ENCODE results near the gene ZNG1F.
A peak's percentile ranks its signal among the peaks of the same experiment; 100 is the strongest.
"Not testable (repeated sequence)": the region's sequence is repeated elsewhere in the genome, so short reads cannot be mapped to it uniquely, and the experiment has no call there.

ZNG1F gene

GRCh38 chr9:41189217-41189616, at the start of gene ZNG1F:
Gene ZNG1F (minus strand): TSS chr9:41189317. CDS start chr9:41189258, 59 bp downstream.
- DNase-seq (ENCODE audit: low spot score in 2 of 2); H3K36me3 ChIP-seq (replicated peaks); in situ Hi-C loops (cut with MboI; ENCODE audit: low sequenced_read_pairs); H3K9me3 ChIP-seq; H3K4me3 ChIP-seq; H3K27me3 ChIP-seq (ENCODE audit: low read depth); H3K4me1 ChIP-seq: not testable (repeated sequence)

GRCh38 chr9:41237110-41237749, 48.1 kb upstream of the ZNG1F start:
- H3K4me3 ChIP-seq; H3K27me3 ChIP-seq (ENCODE audit: low read depth); H3K4me1 ChIP-seq; H3K36me3 ChIP-seq (replicated peaks); in situ Hi-C loops (cut with MboI; ENCODE audit: low sequenced_read_pairs); H3K9me3 ChIP-seq: not testable (repeated sequence)
- peak in 1 of 2 experiments; percentile 50 for DNase-seq (ENCODE audit: low spot score in 2 of 2)

GRCh38 chr9:41236486-41237109, 47.5 kb upstream of the ZNG1F start:
- H3K4me1 ChIP-seq; H3K9me3 ChIP-seq; H3K36me3 ChIP-seq (replicated peaks); DNase-seq (ENCODE audit: low spot score in 2 of 2); H3K4me3 ChIP-seq; H3K27me3 ChIP-seq (ENCODE audit: low read depth); in situ Hi-C loops (cut with MboI; ENCODE audit: low sequenced_read_pairs): not testable (repeated sequence)

- peak in 1 of 2 experiments; percentile 8 for DNase-seq (ENCODE audit: low spot score in 2 of 2)
- H3K4me3 ChIP-seq; H3K9me3 ChIP-seq; H3K4me1 ChIP-seq; in situ Hi-C loops (cut with MboI; ENCODE audit: low sequenced_read_pairs); H3K36me3 ChIP-seq (replicated peaks); H3K27me3 ChIP-seq (ENCODE audit: low read depth): not testable (repeated sequence)
Measured at GRCh38 chr9:41234811-41235805, 46.0 kb upstream of the ZNG1F start.

- H3K4me1 ChIP-seq; in situ Hi-C loops (cut with MboI; ENCODE audit: low sequenced_read_pairs); H3K4me3 ChIP-seq; H3K9me3 ChIP-seq; DNase-seq (ENCODE audit: low spot score in 2 of 2); H3K27me3 ChIP-seq (ENCODE audit: low read depth); H3K36me3 ChIP-seq (replicated peaks): not testable (repeated sequence)
Measured at GRCh38 chr9:41234221-41234620, 45.1 kb upstream of the ZNG1F start.

- H3K9me3 ChIP-seq; H3K27me3 ChIP-seq (ENCODE audit: low read depth); H3K36me3 ChIP-seq (replicated peaks); H3K4me3 ChIP-seq; H3K4me1 ChIP-seq; in situ Hi-C loops (cut with MboI; ENCODE audit: low sequenced_read_pairs): not testable (repeated sequence)
- DNase-seq (ENCODE audit: low spot score in 2 of 2): peak in 1 of 2 experiments; percentile 10
Measured at GRCh38 chr9:41232326-41232725, 43.2 kb upstream of the ZNG1F start.

GRCh38 chr9:41230418-41230817, 41.3 kb upstream of the ZNG1F start:
- H3K36me3 ChIP-seq (replicated peaks); H3K4me3 ChIP-seq; in situ Hi-C loops (cut with MboI; ENCODE audit: low sequenced_read_pairs); H3K4me1 ChIP-seq; H3K9me3 ChIP-seq; H3K27me3 ChIP-seq (ENCODE audit: low read depth): not testable (repeated sequence)
- peak; percentile 2 to 15 for DNase-seq (ENCODE audit: low spot score in 2 of 2)

GRCh38 chr9:41229408-41230401, 40.6 kb upstream of the ZNG1F start:
- H3K4me1 ChIP-seq: no peaks in the 10 kb centered on the region
- H3K4me3 ChIP-seq: no peak overlapping the region
- H3K27me3 ChIP-seq (ENCODE audit: low read depth): no peaks in the 10 kb centered on the region
- in situ Hi-C loops (cut with MboI; ENCODE audit: low sequenced_read_pairs): no loop called here
- peak; percentile 2 to 21 for DNase-seq (ENCODE audit: low spot score in 2 of 2)
- no peaks in the 10 kb centered on the region for H3K36me3 ChIP-seq (replicated peaks)
- H3K9me3 ChIP-seq: no peaks in the 10 kb centered on the region

GRCh38 chr9:41219831-41220230, 30.7 kb upstream of the ZNG1F start:
- H3K4me1 ChIP-seq; H3K9me3 ChIP-seq; DNase-seq (ENCODE audit: low spot score in 2 of 2); H3K27me3 ChIP-seq (ENCODE audit: low read depth); H3K4me3 ChIP-seq; in situ Hi-C loops (cut with MboI; ENCODE audit: low sequenced_read_pairs); H3K36me3 ChIP-seq (replicated peaks): not testable (repeated sequence)

- H3K4me3 ChIP-seq; H3K27me3 ChIP-seq (ENCODE audit: low read depth); DNase-seq (ENCODE audit: low spot score in 2 of 2); H3K36me3 ChIP-seq (replicated peaks); H3K9me3 ChIP-seq; in situ Hi-C loops (cut with MboI; ENCODE audit: low sequenced_read_pairs); H3K4me1 ChIP-seq: not testable (repeated sequence)
Measured at GRCh38 chr9:41188439-41188838, 678 bp downstream of the ZNG1F start.

- in situ Hi-C loops (cut with MboI; ENCODE audit: low sequenced_read_pairs); H3K36me3 ChIP-seq (replicated peaks); DNase-seq (ENCODE audit: low spot score in 2 of 2); H3K27me3 ChIP-seq (ENCODE audit: low read depth); H3K9me3 ChIP-seq; H3K4me1 ChIP-seq; H3K4me3 ChIP-seq: not testable (repeated sequence)
Measured at GRCh38 chr9:41174994-41175393, 14.1 kb downstream of the ZNG1F start.

- H3K4me3 ChIP-seq; H3K4me1 ChIP-seq; H3K9me3 ChIP-seq; DNase-seq (ENCODE audit: low spot score in 2 of 2); H3K27me3 ChIP-seq (ENCODE audit: low read depth); in situ Hi-C loops (cut with MboI; ENCODE audit: low sequenced_read_pairs); H3K36me3 ChIP-seq (replicated peaks): not testable (repeated sequence)
Measured at GRCh38 chr9:41150116-41150515, 39.0 kb downstream of the ZNG1F start.

- H3K9me3 ChIP-seq; DNase-seq (ENCODE audit: low spot score in 2 of 2); H3K36me3 ChIP-seq (replicated peaks); H3K27me3 ChIP-seq (ENCODE audit: low read depth); in situ Hi-C loops (cut with MboI; ENCODE audit: low sequenced_read_pairs); H3K4me3 ChIP-seq; H3K4me1 ChIP-seq: not testable (repeated sequence)
Measured at GRCh38 chr9:41141878-41142277, 47.2 kb downstream of the ZNG1F start.
